Panc1 (cell line): ENCODE data around the gene CDK6.

ENCODE experiments used
- POLR2AphosphoS5 ChIP-seq: IDR thresholded peaks from 2 replicates; pipeline ENCODE4 v1.6.1; 2012; ENCODE audit warnings: mild to moderate bottlenecking, low read depth, low read length, moderate library complexity
- TCF7L2 ChIP-seq: IDR thresholded peaks from 2 replicates; pipeline ENCODE4 v1.6.1; 2011; ENCODE audit warnings: mild to moderate bottlenecking, low read depth, low read length, inconsistent platforms
- TF ChIP-seq, protein P1 (sequence below): fragments of 450-650 bp; IDR thresholded peaks from 2 replicates; pipeline ENCODE4 v1.5.1; 2017; ENCODE audit warnings: mild to moderate bottlenecking

DNA sequence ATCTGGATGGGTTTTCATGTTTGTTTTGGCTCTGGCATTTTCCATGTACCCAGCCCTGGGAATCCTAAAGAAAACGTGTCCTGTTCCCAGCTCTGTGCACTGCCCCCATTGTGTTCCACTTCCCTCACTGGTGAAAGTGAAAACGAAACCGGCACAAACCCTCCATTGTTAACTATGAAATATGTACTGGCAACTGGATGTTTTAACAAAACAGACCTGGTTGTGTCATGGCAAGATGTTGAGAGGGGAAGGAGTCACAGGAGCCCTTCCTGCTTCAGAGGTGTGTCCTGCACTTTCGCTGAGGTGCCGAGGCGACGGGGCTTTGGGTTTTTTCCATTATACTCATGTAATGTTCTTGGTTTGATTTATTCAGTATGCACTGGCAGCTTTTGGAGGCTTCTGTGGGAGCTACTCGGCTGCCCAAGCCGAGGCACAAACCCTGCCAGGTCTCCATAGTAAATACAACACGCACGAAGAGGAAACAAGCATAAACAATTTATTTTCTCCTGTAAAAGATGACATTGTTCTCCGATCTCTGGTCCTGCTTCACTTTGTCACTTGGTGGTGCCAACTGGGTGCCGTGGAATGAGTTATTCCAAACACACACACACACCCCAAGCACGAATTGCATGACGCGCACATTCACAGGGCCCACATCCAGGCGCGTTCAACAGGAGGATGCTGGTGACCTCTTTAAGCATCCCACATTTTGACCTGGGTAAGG lies 118.2 kb downstream of the CDK6 start:
- TF ChIP-seq TCF7L2 (no peak), POLR2AphosphoS5 (no peak; the same call in 1 of the 2 replicates)
- TF ChIP-seq, protein P1, sequence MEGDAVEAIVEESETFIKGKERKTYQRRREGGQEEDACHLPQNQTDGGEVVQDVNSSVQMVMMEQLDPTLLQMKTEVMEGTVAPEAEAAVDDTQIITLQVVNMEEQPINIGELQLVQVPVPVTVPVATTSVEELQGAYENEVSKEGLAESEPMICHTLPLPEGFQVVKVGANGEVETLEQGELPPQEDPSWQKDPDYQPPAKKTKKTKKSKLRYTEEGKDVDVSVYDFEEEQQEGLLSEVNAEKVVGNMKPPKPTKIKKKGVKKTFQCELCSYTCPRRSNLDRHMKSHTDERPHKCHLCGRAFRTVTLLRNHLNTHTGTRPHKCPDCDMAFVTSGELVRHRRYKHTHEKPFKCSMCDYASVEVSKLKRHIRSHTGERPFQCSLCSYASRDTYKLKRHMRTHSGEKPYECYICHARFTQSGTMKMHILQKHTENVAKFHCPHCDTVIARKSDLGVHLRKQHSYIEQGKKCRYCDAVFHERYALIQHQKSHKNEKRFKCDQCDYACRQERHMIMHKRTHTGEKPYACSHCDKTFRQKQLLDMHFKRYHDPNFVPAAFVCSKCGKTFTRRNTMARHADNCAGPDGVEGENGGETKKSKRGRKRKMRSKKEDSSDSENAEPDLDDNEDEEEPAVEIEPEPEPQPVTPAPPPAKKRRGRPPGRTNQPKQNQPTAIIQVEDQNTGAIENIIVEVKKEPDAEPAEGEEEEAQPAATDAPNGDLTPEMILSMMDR, result no peak
